ENCODE measurements around the gene NTM.

Gene NTM

DNA sequence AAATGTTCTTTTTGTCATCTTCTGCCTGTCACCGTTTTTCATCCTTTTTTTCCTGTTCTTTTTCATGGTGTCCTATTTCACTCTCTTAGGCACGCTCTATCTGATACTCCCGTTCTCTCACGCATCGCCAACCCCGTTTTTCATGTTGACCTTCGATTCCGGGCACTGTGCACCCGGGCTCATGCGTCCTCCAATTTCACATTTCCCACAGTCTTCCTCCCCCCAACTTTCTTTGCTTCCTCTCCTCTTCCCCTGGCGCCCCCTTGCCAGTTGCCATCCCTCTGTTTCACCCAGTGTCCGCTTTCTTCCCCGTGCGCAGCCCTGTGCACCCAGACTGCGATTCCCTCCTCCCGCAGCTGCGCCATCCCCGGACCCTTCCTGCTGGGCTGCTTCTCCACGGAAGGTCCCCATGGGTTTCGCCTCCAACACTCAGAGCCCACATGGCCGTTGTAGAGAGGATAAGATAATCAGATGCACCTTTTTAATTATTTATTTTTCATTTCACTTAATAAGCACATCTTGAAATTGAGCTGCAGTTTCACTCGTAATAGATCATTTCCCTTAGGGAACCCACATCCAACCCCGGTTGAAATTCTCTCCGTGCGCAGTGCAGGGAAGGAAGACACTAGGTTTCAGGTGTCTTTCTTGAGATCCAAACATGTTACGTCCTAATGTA, 791.1 kb downstream of the NTM start:
- no peak overlapping the region for H3K4me2 ChIP-seq (ENCODE audit: insufficient read depth, low read length, poor library complexity, severe bottlenecking)
- H2BK12ac ChIP-seq (ENCODE audit: low read length): no peak overlapping the region
- no peak overlapping the region for H3K14ac ChIP-seq (ENCODE audit: low read length)
- H2BK15ac ChIP-seq (ENCODE audit: low read length): peak overlapping the region; percentile 19
- no peak overlapping the region for H2BK5ac ChIP-seq (ENCODE audit: low read length)
- no peak overlapping the region for H3K9ac ChIP-seq (ENCODE audit: low read depth, low read length, poor library complexity)
- H3K4me1 ChIP-seq (ENCODE audit: control insufficient read depth in 2 of 2, insufficient read depth in 1 of 2, low read depth in 1 of 2, low read length in 2 of 2): peaks cover 0 to 1% of the 10 kb centered on the region in 2 donors
- H3K9me3 ChIP-seq (replicated peaks in 1 of 2; ENCODE audit: control insufficient read depth in 2 of 2, insufficient read depth in 1 of 2, low read depth in 1 of 2, low read length in 2 of 2): no peaks in the 10 kb centered on the region
- H3K4ac ChIP-seq (ENCODE audit: low read length): no peak overlapping the region
- DNase-seq (ENCODE audit: low spot score): no peak
- no CpG with 5 or more reads among the region's 26 CpGs for WGBS, 2 donors (ENCODE audit: extremely low coverage in 2 of 2, insufficient read length in 2 of 2, insufficient replicate concordance in 1 of 2)
- no peaks in the 10 kb centered on the region for H3K27me3 ChIP-seq (ENCODE audit: control insufficient read depth in 3 of 3, insufficient read depth in 3 of 3, low read depth in 1 of 3, low read length in 3 of 3)
- no peak overlapping the region for H2AFZ ChIP-seq (ENCODE audit: low read length)
- H3K36me3 ChIP-seq (replicated peaks in 1 of 2; ENCODE audit: control insufficient read depth in 2 of 2, insufficient read depth in 2 of 2, low read length in 2 of 2): no peaks in the 10 kb centered on the region
- no peak overlapping the region for H4K91ac ChIP-seq (ENCODE audit: low read depth, low read length, poor library complexity)
- H3K79me1 ChIP-seq (ENCODE audit: low read depth, low read length): no peaks in the 10 kb centered on the region
- H3K23ac ChIP-seq (ENCODE audit: low read depth, low read length, poor library complexity): no peak overlapping the region
- H3K27ac ChIP-seq (replicated peaks; ENCODE audit: low read length): no peak overlapping the region
- no peak overlapping the region for H3K18ac ChIP-seq (ENCODE audit: low read length)
- H2AK5ac ChIP-seq (ENCODE audit: low read depth, low read length): no peak overlapping the region
- no peak overlapping the region for H4K8ac ChIP-seq (ENCODE audit: low read depth, low read length)
- H3K4me3 ChIP-seq (ENCODE audit: low read length in 2 of 2): no peak overlapping the region
- H2BK120ac ChIP-seq (ENCODE audit: low read depth, low read length): no peak overlapping the region

DNA sequence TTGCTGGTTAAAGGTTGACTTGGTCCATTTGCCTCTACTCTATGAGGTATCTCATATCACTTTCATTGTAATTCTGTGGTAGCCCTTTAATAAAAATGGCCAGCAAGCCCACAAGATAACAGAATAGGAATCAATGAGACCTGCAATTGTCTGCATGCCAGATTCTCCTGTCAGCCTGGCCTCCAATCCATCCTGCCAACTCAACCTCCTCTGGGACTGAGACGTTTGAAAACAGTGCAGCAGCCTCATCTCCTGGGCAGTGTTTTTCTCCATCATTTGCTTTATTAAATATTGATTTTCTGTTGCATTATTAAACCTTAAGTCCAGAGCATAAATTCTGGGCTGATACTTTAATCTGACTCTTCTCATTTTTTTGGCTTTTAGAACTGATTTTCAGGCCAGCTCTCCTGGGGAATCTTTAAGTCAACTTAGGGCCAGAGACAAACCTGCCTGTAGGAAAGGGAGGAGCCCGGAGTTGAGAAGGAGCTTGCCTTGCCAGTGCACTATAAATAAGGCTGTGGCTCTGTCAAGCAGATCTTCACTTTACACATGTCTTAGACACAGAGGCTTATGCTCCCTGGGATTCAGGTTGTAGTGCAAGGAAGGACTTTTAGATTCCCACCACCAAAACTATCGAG, 798.0 kb downstream of the NTM start:
- Histone ChIP-seq H3K79me1 (ENCODE audit: low read depth, low read length) (no peaks in the 10 kb centered on the region), H3K27me3 (ENCODE audit: control insufficient read depth in 3 of 3, insufficient read depth in 3 of 3, low read depth in 1 of 3, low read length in 3 of 3) (no peaks in the 10 kb centered on the region), H4K91ac (ENCODE audit: low read depth, low read length, poor library complexity) (no peak overlapping the region), H3K4me2 (ENCODE audit: insufficient read depth, low read length, poor library complexity, severe bottlenecking) (no peak overlapping the region), H3K4ac (ENCODE audit: low read length) (no peak overlapping the region), H2AK5ac (ENCODE audit: low read depth, low read length) (no peak overlapping the region), H2BK120ac (ENCODE audit: low read depth, low read length) (no peak overlapping the region), H2BK15ac (ENCODE audit: low read length) (no peak overlapping the region), H3K4me3 (ENCODE audit: low read length in 2 of 2) (no peak overlapping the region), H3K4me1 (ENCODE audit: control insufficient read depth in 2 of 2, insufficient read depth in 1 of 2, low read depth in 1 of 2, low read length in 2 of 2) (no peaks in the 10 kb centered on the region), H2BK12ac (ENCODE audit: low read length) (no peak overlapping the region), H3K23ac (ENCODE audit: low read depth, low read length, poor library complexity) (no peak overlapping the region), H3K18ac (ENCODE audit: low read length) (no peak overlapping the region), H3K9ac (ENCODE audit: low read depth, low read length, poor library complexity) (no peak overlapping the region), H3K27ac (replicated peaks; ENCODE audit: low read length) (no peak overlapping the region), H3K36me3 (replicated peaks in 1 of 2; ENCODE audit: control insufficient read depth in 2 of 2, insufficient read depth in 2 of 2, low read length in 2 of 2) (no peaks in the 10 kb centered on the region), H4K8ac (ENCODE audit: low read depth, low read length) (no peak overlapping the region), H2BK5ac (ENCODE audit: low read length) (no peak overlapping the region), H3K14ac (ENCODE audit: low read length) (no peak overlapping the region), H3K9me3 (replicated peaks in 1 of 2; ENCODE audit: control insufficient read depth in 2 of 2, insufficient read depth in 1 of 2, low read depth in 1 of 2, low read length in 2 of 2) (no peaks in the 10 kb centered on the region), H2AFZ (ENCODE audit: low read length) (no peak overlapping the region)
- no CpG with 5 or more reads among the region's 3 CpGs for WGBS, 2 donors (ENCODE audit: extremely low coverage in 2 of 2, insufficient read length in 2 of 2, insufficient replicate concordance in 1 of 2)
- DNase-seq (ENCODE audit: low spot score): no peak

DNA sequence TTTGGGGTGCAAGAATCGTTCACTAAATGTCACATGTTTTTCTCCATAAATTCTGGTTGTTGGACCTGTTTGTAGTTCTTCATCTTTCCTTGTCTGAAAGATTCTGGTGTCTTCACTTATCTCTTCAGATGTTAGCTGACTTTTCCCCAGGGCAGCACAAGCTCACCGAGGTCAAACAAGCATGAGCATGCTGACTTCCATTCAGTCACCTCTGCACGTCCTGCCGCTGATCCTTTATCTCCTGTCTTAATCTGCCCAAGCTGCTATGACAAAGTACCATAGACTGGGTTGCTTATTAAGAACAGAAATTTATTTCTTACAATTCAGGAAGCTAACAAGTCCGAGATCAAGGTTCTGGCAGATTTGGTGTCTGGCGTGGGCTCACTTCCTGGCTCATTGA, 800.6 kb downstream of the NTM start:
- no peak overlapping the region for H3K18ac ChIP-seq (ENCODE audit: low read length)
- H3K27me3 ChIP-seq (ENCODE audit: control insufficient read depth in 3 of 3, insufficient read depth in 3 of 3, low read depth in 1 of 3, low read length in 3 of 3): no peaks in the 10 kb centered on the region
- H3K9ac ChIP-seq (ENCODE audit: low read depth, low read length, poor library complexity): no peak overlapping the region
- no peaks in the 10 kb centered on the region for H3K9me3 ChIP-seq (replicated peaks in 1 of 2; ENCODE audit: control insufficient read depth in 2 of 2, insufficient read depth in 1 of 2, low read depth in 1 of 2, low read length in 2 of 2)
- no peak overlapping the region for H3K23ac ChIP-seq (ENCODE audit: low read depth, low read length, poor library complexity)
- H3K36me3 ChIP-seq (replicated peaks in 1 of 2; ENCODE audit: control insufficient read depth in 2 of 2, insufficient read depth in 2 of 2, low read length in 2 of 2): no peaks in the 10 kb centered on the region
- H3K4me2 ChIP-seq (ENCODE audit: insufficient read depth, low read length, poor library complexity, severe bottlenecking): no peak overlapping the region
- H2BK120ac ChIP-seq (ENCODE audit: low read depth, low read length): no peak overlapping the region
- H3K14ac ChIP-seq (ENCODE audit: low read length): no peak overlapping the region
- no peak overlapping the region for H2AK5ac ChIP-seq (ENCODE audit: low read depth, low read length)
- no peak overlapping the region for H2BK12ac ChIP-seq (ENCODE audit: low read length)
- no peak overlapping the region for H3K27ac ChIP-seq (replicated peaks; ENCODE audit: low read length)
- whole genome bisulfite sequencing, 2 donors (ENCODE audit: extremely low coverage in 2 of 2, insufficient read length in 2 of 2, insufficient replicate concordance in 1 of 2): no CpG with 5 or more reads among the region's 6 CpGs
- H3K4me1 ChIP-seq (ENCODE audit: control insufficient read depth in 2 of 2, insufficient read depth in 1 of 2, low read depth in 1 of 2, low read length in 2 of 2): no peaks in the 10 kb centered on the region
- no peak overlapping the region for H2AFZ ChIP-seq (ENCODE audit: low read length)
- no peak overlapping the region for H3K4ac ChIP-seq (ENCODE audit: low read length)
- no peak overlapping the region for H2BK5ac ChIP-seq (ENCODE audit: low read length)
- H3K4me3 ChIP-seq (ENCODE audit: low read length in 2 of 2): no peak overlapping the region
- no peaks in the 10 kb centered on the region for H3K79me1 ChIP-seq (ENCODE audit: low read depth, low read length)
- H4K8ac ChIP-seq (ENCODE audit: low read depth, low read length): no peak overlapping the region
- no peak overlapping the region for H4K91ac ChIP-seq (ENCODE audit: low read depth, low read length, poor library complexity)
- DNase-seq (ENCODE audit: low spot score): no peak
- no peak overlapping the region for H2BK15ac ChIP-seq (ENCODE audit: low read length)

DNA sequence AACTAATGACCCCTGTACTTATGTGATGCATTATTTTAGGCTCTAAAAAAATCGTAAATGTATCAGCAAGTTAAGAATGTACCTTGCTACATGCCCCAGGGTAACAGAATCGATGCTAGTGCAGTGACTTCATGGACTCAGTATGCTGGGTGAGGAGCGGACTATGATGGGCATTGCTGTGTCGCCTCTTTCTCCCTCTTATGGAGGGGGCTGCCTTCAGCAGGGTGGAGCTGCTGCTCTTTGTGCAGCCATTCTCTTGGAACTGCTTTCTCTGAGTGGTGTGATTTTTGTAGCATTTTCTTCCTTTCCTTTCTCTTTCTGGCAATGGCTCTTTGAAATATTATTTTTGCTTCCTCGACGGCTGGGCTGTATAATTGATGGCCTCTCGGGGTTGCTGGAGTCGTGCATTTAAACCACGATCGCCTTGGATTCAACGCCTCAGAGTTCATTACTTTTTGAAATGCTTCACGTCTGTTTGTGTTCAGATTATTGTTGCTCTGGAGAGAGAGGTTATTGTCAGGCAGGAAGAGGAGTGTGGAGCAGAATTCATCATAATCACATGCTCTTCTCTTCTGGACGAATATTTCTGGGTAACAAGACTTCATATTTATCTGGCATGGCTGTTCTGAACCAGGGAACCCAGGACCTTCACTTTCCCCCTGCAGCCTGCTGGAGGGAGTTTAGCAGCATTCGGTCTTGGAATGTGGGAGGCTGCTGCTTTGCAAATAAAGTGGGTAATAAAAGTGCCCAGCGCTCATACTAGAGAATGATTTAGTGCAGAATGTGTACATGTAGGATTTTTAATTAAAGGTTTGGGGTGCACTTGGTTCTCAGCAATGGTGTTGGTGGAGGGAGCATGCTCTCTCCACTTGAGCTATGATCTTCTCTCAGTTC, 804.2 kb downstream of the NTM start:
- Histone ChIP-seq H2BK5ac (ENCODE audit: low read length) (no peak overlapping the region), H2BK120ac (ENCODE audit: low read depth, low read length) (no peak overlapping the region), H3K36me3 (replicated peaks in 1 of 2; ENCODE audit: control insufficient read depth in 2 of 2, insufficient read depth in 2 of 2, low read length in 2 of 2) (no peaks in the 10 kb centered on the region), H3K4me3 (ENCODE audit: low read length in 2 of 2) (no peak overlapping the region), H3K9ac (ENCODE audit: low read depth, low read length, poor library complexity) (no peak overlapping the region), H3K18ac (ENCODE audit: low read length) (no peak overlapping the region), H2AFZ (ENCODE audit: low read length) (no peak overlapping the region), H3K27ac (replicated peaks; ENCODE audit: low read length) (no peak overlapping the region), H2AK5ac (ENCODE audit: low read depth, low read length) (no peak overlapping the region), H4K8ac (ENCODE audit: low read depth, low read length) (no peak overlapping the region), H3K9me3 (replicated peaks in 1 of 2; ENCODE audit: control insufficient read depth in 2 of 2, insufficient read depth in 1 of 2, low read depth in 1 of 2, low read length in 2 of 2) (no peaks in the 10 kb centered on the region), H3K4ac (ENCODE audit: low read length) (no peak overlapping the region), H3K4me1 (ENCODE audit: control insufficient read depth in 2 of 2, insufficient read depth in 1 of 2, low read depth in 1 of 2, low read length in 2 of 2) (no peaks in the 10 kb centered on the region), H3K27me3 (ENCODE audit: control insufficient read depth in 3 of 3, insufficient read depth in 3 of 3, low read depth in 1 of 3, low read length in 3 of 3) (no peaks in the 10 kb centered on the region), H3K14ac (ENCODE audit: low read length) (no peak overlapping the region), H3K79me1 (ENCODE audit: low read depth, low read length) (no peaks in the 10 kb centered on the region), H4K91ac (ENCODE audit: low read depth, low read length, poor library complexity) (no peak overlapping the region), H2BK15ac (ENCODE audit: low read length) (no peak overlapping the region), H2BK12ac (ENCODE audit: low read length) (no peak overlapping the region), H3K23ac (ENCODE audit: low read depth, low read length, poor library complexity) (no peak overlapping the region), H3K4me2 (ENCODE audit: insufficient read depth, low read length, poor library complexity, severe bottlenecking) (no peak overlapping the region)
- WGBS, 2 donors (ENCODE audit: extremely low coverage in 2 of 2, insufficient read length in 2 of 2, insufficient replicate concordance in 1 of 2): no CpG with 5 or more reads among the region's 15 CpGs
- DNase-seq (ENCODE audit: low spot score): no peak

Data from neuronal stem cell (in vitro differentiated cells).